ENCODE measurements around the gene CREB3L4. TPM values are rescaled to one million over a fixed set of nuclear protein-coding genes. Genes with fewer than 3 reads are reported as not detected.

CREB3L4 gene
- total and polyA plus RNA-seq, 2 donors (not counting 3 experiments of a cell fraction or from before 2014, with no cell fraction given) = 8.1 to 12.1 TPM

GRCh38 chr1:153995202-153995601 lies 27.5 kb downstream of the CREB3L4 start:
- Histone ChIP-seq H3K9ac (replicated peaks; ENCODE audit: extremely low read depth, insufficient read depth, low read length) (no peak overlapping the region), H3K27ac (ENCODE audit: insufficient read depth, low read depth, low read length) (no peak overlapping the region), H2AFZ (ENCODE audit: low read depth, low read length) (no peak overlapping the region), H3K27me3 (ENCODE audit: control insufficient read depth in 2 of 2, insufficient read depth in 2 of 2, low read length in 2 of 2) (no peaks in the 10 kb centered on the region), H4K20me1 (replicated peaks; ENCODE audit: control insufficient read depth, extremely low read depth, insufficient read depth, low read length) (no peaks in the 10 kb centered on the region), H3K4me1 (ENCODE audit: control insufficient read depth, extremely low read depth, insufficient read depth, low read length) (peaks cover 17% of the 10 kb centered on the region), H3K79me2 (ENCODE audit: control insufficient read depth, insufficient read depth, low read length) (peaks cover 21% of the 10 kb centered on the region), H3K4me2 (ENCODE audit: insufficient read depth, low read length) (no peak overlapping the region), H3K36me3 (ENCODE audit: control insufficient read depth in 2 of 2, extremely low read depth in 1 of 2, insufficient read depth in 2 of 2, low read length in 2 of 2) (peaks cover 9 to 10% of the 10 kb centered on the region in 2 experiments), H3K9me3 (replicated peaks; ENCODE audit: control insufficient read depth, insufficient read depth, low read length) (no peaks in the 10 kb centered on the region), H3K4me3 (replicated peaks in 1 of 3; ENCODE audit: insufficient read depth in 1 of 3, low read depth in 1 of 3, low read length in 3 of 3) (no peak overlapping the region), H3K9me1 (replicated peaks; ENCODE audit: control insufficient read depth, extremely low read depth, insufficient read depth, low read length) (no peaks in the 10 kb centered on the region)
- no peak for FAIRE-seq
- dilution Hi-C loops (cut with MboI; ENCODE audit: extremely low pct_ligation_motif_present, low sequenced_read_pairs) (no loop called here), intact Hi-C loops (cut with micrococcal nuclease) (loop anchor here (10.0 kb wide), 1 partner anchor 160 kb away; the partner anchor contains the start of gene NUP210L)
- ChIA-PET POLR2A (interaction anchor here (0.5 kb wide), 1 partner anchor 180 kb away, joined by 7 read pairs; no protein-coding TSS in a partner anchor), CTCF (interaction anchor here (1.2 kb wide), 1 partner anchor 340 kb away, joined by 4 read pairs; no protein-coding TSS in a partner anchor)
- no TSS peak for BruUV-seq (replicated peaks)
- DNase-seq (ENCODE audit: low read depth, low spot score) = no peak
- no peak for TF ChIP-seq EZH2 (IDR thresholded peaks at IDR 0.05; ENCODE audit: borderline replicate concordance, low read depth, low read length, severe bottlenecking)
- TF ChIP-seq JUN (IDR thresholded peaks at IDR 0.05; ENCODE audit: borderline replicate concordance, insufficient read depth, insufficient read length, low read depth) = no peak
- no peak for TF ChIP-seq FOS (IDR thresholded peaks at IDR 0.05; ENCODE audit: borderline replicate concordance, insufficient read depth, low read length)
- TF ChIP-seq MYC (IDR thresholded peaks at IDR 0.05; ENCODE audit: low read depth, low read length) = no peak
- no peak for TF ChIP-seq POLR2AphosphoS5 (IDR thresholded peaks at IDR 0.05; ENCODE audit: insufficient read depth, low read depth, low read length)
- TF ChIP-seq CTCF (IDR thresholded peaks at IDR 0.05; ENCODE audit: extremely low read depth in 1 of 2, insufficient read depth in 1 of 2, low read depth in 1 of 2, low read length in 2 of 2) = no peak
- TF ChIP-seq POLR2A (IDR thresholded peaks at IDR 0.05; ENCODE audit: low read depth, low read length) = no peak
- TF ChIP-seq GATA2 (IDR thresholded peaks at IDR 0.05; ENCODE audit: insufficient read depth, insufficient read length, low read depth, low read length) = no peak
- no peak for TF ChIP-seq MAX (IDR thresholded peaks at IDR 0.05; ENCODE audit: insufficient read depth, insufficient read length)

Measured in endothelial cell of umbilical vein (primary cell).